Kidney (tissue), 14 donors: ENCODE results near the gene PLCB4. TPM values are rescaled to one million over a fixed set of nuclear protein-coding genes. Genes with fewer than 3 reads are reported as not detected.

Experiments
- DNase-seq, 5 donors: peaks; one replicate each; pipeline ENCODE4 v3.0.0-alpha.2; 2013 to 2020
- FAIRE-seq: peaks from 2 replicates; lab custom pipeline; 2012; peaks lifted over from hg19 to GRCh38; lab: Jason Lieb, UNC
- H3K27ac ChIP-seq, 2 donors: one replicate each; pipeline ENCODE4 v1.7.0; 2013; ENCODE audit warnings: low read depth in 2 of 2, low read length in 2 of 2, inconsistent platforms in 1 of 2
- H3K27me3 ChIP-seq: one replicate; pipeline ENCODE4 v1.7.1; 2013; ENCODE audit warnings: low read length, inconsistent platforms; ENCODE audit not compliant: control insufficient read depth, insufficient read depth
- H3K36me3 ChIP-seq, 3 donors: one replicate each; pipeline versions ENCODE4 v1.7.0 to v1.7.1; 2013; ENCODE audit warnings: low read length in 3 of 3, control low read depth in 1 of 3, inconsistent platforms in 1 of 3; ENCODE audit not compliant: insufficient read depth in 3 of 3, control insufficient read depth in 2 of 3
- H3K4me1 ChIP-seq, 3 donors: one replicate each; pipeline versions ENCODE4 v1.7.0 to v1.7.1; 2013; ENCODE audit warnings: low read length in 3 of 3, inconsistent platforms in 1 of 3, low read depth in 1 of 3; ENCODE audit not compliant: control insufficient read depth in 2 of 3, insufficient read depth in 2 of 3
- H3K4me3 ChIP-seq, 3 donors: one replicate each; pipeline versions ENCODE4 v1.7.0 to v1.8.1; 2013; ENCODE audit warnings: low read length in 3 of 3, control low read depth in 1 of 3, inconsistent platforms in 1 of 3
- H3K9ac ChIP-seq, 3 donors: one replicate each; pipeline versions ENCODE4 v1.7.0 to v1.7.1; 2013; ENCODE audit warnings: low read length in 3 of 3, control low read depth in 1 of 3, inconsistent platforms in 1 of 3
- H3K9me3 ChIP-seq, 3 donors: one replicate each; pipeline versions ENCODE4 v1.7.0 to v1.7.1; 2013; ENCODE audit warnings: low read length in 3 of 3, control low read depth in 1 of 3, inconsistent platforms in 1 of 3; ENCODE audit not compliant: control insufficient read depth in 2 of 3, insufficient read depth in 1 of 3
- intact Hi-C: fragments of 100-400 bp; cut with DNase I; formaldehyde crosslinking; loops from one replicate; pipeline ENCODE4 v1.11.1; 2022
- polyA plus RNA-seq: library from polyadenylated mRNA; stranded (reverse); fragments of 350-450 nt; fragmentation: Illumina TruSeq; extraction: RNeasy Lipid Tissue Mini Kit (QIAGEN cat#74804); gene quantifications from one replicate; pipeline ENCODE4 v1.2.3, GENCODE V29; 2014; ENCODE audit warnings: low read depth, low replicate concordance; ENCODE audit not compliant: insufficient read depth
- total RNA-seq: library from RNA; stranded (reverse); fragmentation: NEBNext Ultra II Directional; extraction: Animal tissue kit (Norgen Biotek cat#: 25700); gene quantifications from one replicate; pipeline ENCODE4 v1.2.1, GENCODE V29; 2021
- TF ChIP-seq, protein P1 (sequence below): IDR thresholded peaks from 3 replicates; pipeline ENCODE4 v1.5.1; 2012; ENCODE audit warnings: mild to moderate bottlenecking, moderate library complexity, borderline replicate concordance; ENCODE audit not compliant: insufficient read depth; ENCODE audit errors: extremely low read depth
- donor health status: control.
- donor health status: control.
- donor health status: control.
- donor health status: control.
- donor health status: control.
- donor health status: DM: yes; HTN: yes; CAD: no.
- donor health status: Normal renal cell carcinoma (clear cell type).

PLCB4 gene
- total and polyA plus RNA-seq, 2 donors from 2014 or later, result 2.8 to 17.7 TPM

GRCh38 chr20:9100691-9101090, 31.8 kb downstream of the PLCB4 start:
- Histone ChIP-seq H3K36me3 (no peaks in the 10 kb centered on the region), H3K9me3 (no peaks in the 10 kb centered on the region), H3K4me3 (no peak overlapping the region), H3K9ac (no peak overlapping the region), H3K27me3 (no peaks in the 10 kb centered on the region), H3K27ac (no peak overlapping the region), H3K4me1 (no peaks in the 10 kb centered on the region)
- DNase-seq (no peak), FAIRE-seq (no peak)
- intact Hi-C loops, result no loop called here
- TF ChIP-seq, protein P1, sequence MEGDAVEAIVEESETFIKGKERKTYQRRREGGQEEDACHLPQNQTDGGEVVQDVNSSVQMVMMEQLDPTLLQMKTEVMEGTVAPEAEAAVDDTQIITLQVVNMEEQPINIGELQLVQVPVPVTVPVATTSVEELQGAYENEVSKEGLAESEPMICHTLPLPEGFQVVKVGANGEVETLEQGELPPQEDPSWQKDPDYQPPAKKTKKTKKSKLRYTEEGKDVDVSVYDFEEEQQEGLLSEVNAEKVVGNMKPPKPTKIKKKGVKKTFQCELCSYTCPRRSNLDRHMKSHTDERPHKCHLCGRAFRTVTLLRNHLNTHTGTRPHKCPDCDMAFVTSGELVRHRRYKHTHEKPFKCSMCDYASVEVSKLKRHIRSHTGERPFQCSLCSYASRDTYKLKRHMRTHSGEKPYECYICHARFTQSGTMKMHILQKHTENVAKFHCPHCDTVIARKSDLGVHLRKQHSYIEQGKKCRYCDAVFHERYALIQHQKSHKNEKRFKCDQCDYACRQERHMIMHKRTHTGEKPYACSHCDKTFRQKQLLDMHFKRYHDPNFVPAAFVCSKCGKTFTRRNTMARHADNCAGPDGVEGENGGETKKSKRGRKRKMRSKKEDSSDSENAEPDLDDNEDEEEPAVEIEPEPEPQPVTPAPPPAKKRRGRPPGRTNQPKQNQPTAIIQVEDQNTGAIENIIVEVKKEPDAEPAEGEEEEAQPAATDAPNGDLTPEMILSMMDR, result no peak

DNA sequence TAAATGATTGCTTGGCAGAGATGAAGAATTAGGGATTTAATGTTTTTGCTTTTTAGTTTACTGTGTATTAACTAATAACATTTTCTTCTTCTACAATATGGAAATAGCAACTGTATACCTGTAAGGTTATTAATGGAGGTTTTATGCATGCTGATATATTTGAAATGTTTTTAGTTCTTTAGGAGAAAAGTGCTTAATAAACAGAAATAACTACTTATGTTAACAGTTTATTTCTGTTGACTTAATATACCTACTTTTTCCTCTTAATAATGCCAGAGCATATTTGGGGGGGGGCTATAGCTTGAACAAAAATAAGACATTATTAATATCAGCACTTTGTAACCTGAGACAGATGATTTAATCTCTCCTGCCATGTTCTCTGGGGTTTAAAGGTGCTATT, 33.6 kb downstream of the PLCB4 start:
- TF ChIP-seq, protein P1, result no peak
- no peak for DNase-seq
- Histone ChIP-seq H3K9me3 (no peaks in the 10 kb centered on the region), H3K4me3 (no peak overlapping the region), H3K27ac (no peak overlapping the region), H3K4me1 (no peaks in the 10 kb centered on the region), H3K36me3 (no peaks in the 10 kb centered on the region), H3K9ac (no peak overlapping the region), H3K27me3 (no peaks in the 10 kb centered on the region)
- FAIRE-seq, result no peak
- intact Hi-C loops, result no loop called here

DNA sequence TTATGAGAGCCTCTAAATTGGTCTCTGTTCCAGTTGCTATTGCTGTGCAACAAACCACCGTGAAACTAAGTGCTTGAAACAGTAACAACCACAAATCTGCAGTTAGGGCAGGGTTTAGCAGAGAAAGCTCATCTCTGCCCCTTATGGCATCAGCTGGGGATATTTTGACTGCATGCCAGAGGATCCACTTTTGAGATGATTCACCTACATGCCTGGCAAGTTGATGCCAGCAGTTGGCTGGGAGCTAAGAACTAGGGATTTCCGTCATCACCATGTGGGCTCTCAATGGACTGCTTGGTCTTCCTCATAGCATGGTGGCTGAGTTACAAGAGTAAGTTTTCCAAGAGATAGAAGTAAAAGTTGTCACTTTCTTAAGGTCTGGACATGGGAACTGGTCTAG, 35.1 kb downstream of the PLCB4 start:
- TF ChIP-seq, protein P1, result no peak
- no peak for FAIRE-seq
- no peak for DNase-seq
- H3K36me3 ChIP-seq, result no peaks in the 10 kb centered on the region
- H3K9me3 ChIP-seq, result no peaks in the 10 kb centered on the region
- intact Hi-C loops, result no loop called here
- H3K9ac ChIP-seq, result no peak overlapping the region
- no peaks in the 10 kb centered on the region for H3K4me1 ChIP-seq
- H3K4me3 ChIP-seq, result no peak overlapping the region
- H3K27ac ChIP-seq, result no peak overlapping the region
- H3K27me3 ChIP-seq, result no peaks in the 10 kb centered on the region

GRCh38 chr20:9108260-9108659, 39.4 kb downstream of the PLCB4 start:
- Histone ChIP-seq H3K9ac (no peak overlapping the region), H3K9me3 (no peaks in the 10 kb centered on the region), H3K36me3 (no peaks in the 10 kb centered on the region), H3K4me3 (no peak overlapping the region), H3K4me1 (peaks cover 0 to 3% (median 0%) of the 10 kb centered on the region in 3 donors), H3K27me3 (no peaks in the 10 kb centered on the region), H3K27ac (no peak overlapping the region)
- intact Hi-C loops, result no loop called here
- no peak for FAIRE-seq
- DNase-seq, result no peak
- TF ChIP-seq, protein P1, result no peak
